Measurements from ENCODE around the gene DNAJC15.

GRCh38 chr13:43074824-43075510, 51.6 kb downstream of the DNAJC15 start:
- TF ChIP-seq CTCF (IDR thresholded peaks at IDR 0.05) (no peak), POLR2A (IDR thresholded peaks at IDR 0.05) (no peak)

Data from body of pancreas (tissue), 4 donors.